HepG2 (cell line): ENCODE data around the gene FGF3.

Source experiments
- EZH2 ChIP-seq: conservative IDR thresholded peaks from 2 replicates; pipeline ENCODE4 v1.6.1; 2012; ENCODE audit warnings: mild to moderate bottlenecking, low read depth, low read length, moderate library complexity
- HOMEZ ChIP-seq: IDR thresholded peaks from 2 replicates; pipeline ENCODE4 v1.6.1; 2016; ENCODE audit warnings: low read depth
- NFYC ChIP-seq: IDR thresholded peaks from 2 replicates; pipeline ENCODE4 v1.6.1; 2016; ENCODE audit warnings: missing genetic modification reagents, missing compliant biosample characterization
- RXRA ChIP-seq: sonication (generic); formaldehyde crosslinking; IDR thresholded peaks from 2 replicates; pipeline ENCODE4 v1.5.1; 2020; ENCODE audit warnings: missing genetic modification reagents
- SNAI1 ChIP-seq: sonication (generic); formaldehyde crosslinking; IDR thresholded peaks from 2 replicates; pipeline ENCODE4 v1.5.0; 2020; ENCODE audit warnings: mild to moderate bottlenecking, missing genetic modification reagents, borderline replicate concordance
- YY1 ChIP-seq: IDR thresholded peaks from 2 replicates; pipeline ENCODE4 v1.6.1; 2011; ENCODE audit warnings: low read length, low read depth, moderate library complexity, mild to moderate bottlenecking; ENCODE audit not compliant: insufficient read depth, insufficient replicate concordance
- ZNF746 ChIP-seq: sonication (generic); formaldehyde crosslinking; IDR thresholded peaks from 2 replicates; pipeline ENCODE4 v1.8.0; 2022; ENCODE audit warnings: mild to moderate bottlenecking, missing genetic modification reagents
- TF ChIP-seq, protein P1 (sequence below): sonication (generic); formaldehyde crosslinking; IDR thresholded peaks from 2 replicates; pipeline ENCODE4 v1.5.0; 2020; ENCODE audit warnings: mild to moderate bottlenecking, missing genetic modification reagents, moderate library complexity

- no peak for TF ChIP-seq YY1
- TF ChIP-seq ZNF746, result no peak
- no peak for TF ChIP-seq SNAI1
- TF ChIP-seq NFYC (CRISPR knock-in tag), result no peak
- no peak for TF ChIP-seq RXRA (CRISPR knock-in tag)
- no peak for TF ChIP-seq EZH2
- TF ChIP-seq HOMEZ (CRISPR knock-in tag), result no peak
- TF ChIP-seq, protein P1, sequence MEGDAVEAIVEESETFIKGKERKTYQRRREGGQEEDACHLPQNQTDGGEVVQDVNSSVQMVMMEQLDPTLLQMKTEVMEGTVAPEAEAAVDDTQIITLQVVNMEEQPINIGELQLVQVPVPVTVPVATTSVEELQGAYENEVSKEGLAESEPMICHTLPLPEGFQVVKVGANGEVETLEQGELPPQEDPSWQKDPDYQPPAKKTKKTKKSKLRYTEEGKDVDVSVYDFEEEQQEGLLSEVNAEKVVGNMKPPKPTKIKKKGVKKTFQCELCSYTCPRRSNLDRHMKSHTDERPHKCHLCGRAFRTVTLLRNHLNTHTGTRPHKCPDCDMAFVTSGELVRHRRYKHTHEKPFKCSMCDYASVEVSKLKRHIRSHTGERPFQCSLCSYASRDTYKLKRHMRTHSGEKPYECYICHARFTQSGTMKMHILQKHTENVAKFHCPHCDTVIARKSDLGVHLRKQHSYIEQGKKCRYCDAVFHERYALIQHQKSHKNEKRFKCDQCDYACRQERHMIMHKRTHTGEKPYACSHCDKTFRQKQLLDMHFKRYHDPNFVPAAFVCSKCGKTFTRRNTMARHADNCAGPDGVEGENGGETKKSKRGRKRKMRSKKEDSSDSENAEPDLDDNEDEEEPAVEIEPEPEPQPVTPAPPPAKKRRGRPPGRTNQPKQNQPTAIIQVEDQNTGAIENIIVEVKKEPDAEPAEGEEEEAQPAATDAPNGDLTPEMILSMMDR (CRISPR knock-in tag), result no peak
These were observed 9.7 kb upstream of the FGF3 start for GRCh38 chr11:69828971-69829344.
